Hematopoietic multipotent progenitor cell treated with erythropoietin and hydrocortisone succinate and interleukin-3 and kit ligand, for 15 days (in vitro differentiated cells): Measurements from ENCODE around the gene DNM1L.

Source experiments
- DNase-seq: peaks from one replicate; pipeline ENCODE4 v3.0.0-alpha.2; 2015; ENCODE audit warnings: low spot score

The DNM1L gene

GRCh38 chr12:32756476-32757066 is 77.5 kb downstream of the DNM1L start:
- DNase-seq, result no peak

DNA sequence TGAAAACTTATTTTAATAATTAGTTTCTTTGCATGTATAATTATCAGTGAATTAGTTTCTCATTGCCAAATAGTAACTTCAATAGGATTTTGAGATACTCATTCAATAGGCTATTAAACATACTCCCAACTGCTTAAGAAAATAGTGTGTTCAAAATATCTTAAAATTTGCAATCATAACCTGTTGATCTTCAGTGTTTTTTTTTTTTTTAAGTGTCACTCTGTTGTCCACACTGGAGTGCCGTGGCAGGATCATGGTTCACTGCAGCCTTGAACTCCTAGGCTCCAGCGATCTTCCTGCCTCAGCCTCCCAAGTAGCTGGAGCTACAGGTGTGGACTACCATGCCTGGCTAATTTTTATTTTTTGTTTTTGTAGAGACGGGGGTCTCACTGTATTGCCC is 78.1 kb downstream of the DNM1L start:
- no peak for DNase-seq

DNA sequence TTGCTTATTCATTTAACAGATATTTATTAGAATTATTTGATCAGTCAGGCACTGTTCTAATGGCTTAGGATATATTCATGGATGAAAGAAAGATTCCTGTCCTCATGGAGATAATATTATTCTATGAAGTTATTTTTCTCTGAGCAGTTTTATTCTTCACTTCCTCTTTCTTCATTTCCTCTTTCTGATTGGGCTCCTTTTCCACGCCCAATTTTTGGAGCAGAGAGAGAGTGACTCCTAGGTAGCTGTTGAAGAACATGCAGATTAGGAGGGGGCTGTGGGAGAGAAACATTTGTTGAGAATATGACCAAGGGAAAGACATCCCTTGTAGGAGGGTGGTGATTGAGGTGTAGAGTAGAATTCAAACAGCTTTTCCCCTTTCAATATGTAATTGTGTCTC is 82.6 kb downstream of the DNM1L start:
- DNase-seq, result no peak

GRCh38 chr12:32765906-32766305 is 86.8 kb downstream of the DNM1L start:
- no peak for DNase-seq

DNA sequence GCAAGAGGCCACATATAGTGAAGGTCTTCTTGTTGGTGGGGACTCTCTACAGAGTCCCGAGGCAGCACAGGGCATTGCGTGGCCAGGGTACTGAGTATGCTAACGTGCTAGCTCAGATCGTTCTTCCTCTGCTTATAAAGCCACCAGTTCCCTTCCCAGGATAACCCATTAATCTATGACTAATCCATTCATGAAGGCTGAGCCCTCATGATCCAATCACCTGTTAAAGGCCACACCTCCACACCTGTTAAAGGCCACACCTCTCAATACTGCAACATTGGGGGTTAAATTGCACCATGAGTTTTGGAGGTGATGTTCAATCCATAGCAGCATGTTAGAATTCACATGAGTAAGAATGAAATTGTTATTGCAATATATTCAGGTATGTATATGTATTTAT is 89.4 kb downstream of the DNM1L start:
- DNase-seq, result no peak

- DNase-seq, result no peak
These were observed 91.0 kb downstream of the DNM1L start for GRCh38 chr12:32770141-32770540.

DNA sequence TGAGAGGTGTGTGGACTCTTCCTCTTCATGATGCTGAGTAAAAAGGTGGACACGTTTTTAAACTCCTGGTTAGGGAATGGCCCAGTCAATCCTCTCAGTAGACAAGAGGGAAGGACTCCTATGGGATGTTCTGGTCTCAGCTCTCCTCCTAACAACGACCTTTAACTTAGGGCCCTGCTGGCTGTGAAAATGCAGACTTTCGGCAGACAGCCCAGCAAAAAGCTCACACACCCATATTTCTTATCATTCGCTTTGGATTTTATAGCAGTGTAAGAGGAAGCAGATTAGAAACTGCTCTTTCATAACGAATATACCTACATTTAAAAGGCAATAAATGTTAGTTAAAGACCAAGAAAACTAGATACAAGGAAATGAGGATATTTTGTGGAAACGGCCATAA is 94.6 kb downstream of the DNM1L start:
- DNase-seq, result no peak

DNA sequence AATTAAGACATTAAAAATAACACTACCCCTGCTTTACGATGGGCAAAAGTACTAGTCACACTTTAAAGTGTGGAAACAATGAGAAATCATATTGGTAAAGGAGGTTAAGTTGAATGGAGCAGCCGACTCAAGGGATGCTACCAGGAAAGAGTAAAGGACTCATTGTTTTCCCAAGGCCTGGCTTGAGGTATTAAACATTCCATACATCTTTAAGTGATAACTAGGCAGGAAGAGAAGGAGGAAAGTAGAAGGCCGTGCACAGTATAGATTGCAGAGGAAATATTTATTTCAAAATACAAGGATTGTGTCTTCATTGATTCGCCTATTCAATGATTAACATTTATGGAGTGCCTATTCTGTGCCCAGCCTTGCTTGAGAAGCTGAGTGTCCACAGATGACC is 97.2 kb downstream of the DNM1L start:
- no peak for DNase-seq

DNA sequence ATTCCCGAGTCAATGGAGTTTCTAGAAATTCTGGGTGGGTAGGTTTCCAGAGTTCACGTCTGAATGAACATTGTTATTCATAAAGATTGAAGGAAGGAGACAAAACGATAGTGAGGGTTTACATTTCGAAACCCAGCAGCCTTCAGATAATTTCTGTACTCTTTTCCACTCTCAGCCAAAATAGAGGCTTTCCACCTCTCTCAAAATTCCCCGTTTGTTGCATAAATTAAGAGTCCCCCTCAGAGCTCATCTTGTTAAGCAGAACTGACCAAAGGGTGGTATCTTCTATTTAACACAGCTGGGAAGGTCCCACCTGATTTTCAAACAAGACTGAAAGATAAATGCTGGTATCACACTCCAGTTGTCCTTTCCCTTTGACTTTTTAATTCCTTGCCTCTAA is 98.1 kb downstream of the DNM1L start:
- DNase-seq, result no peak

GRCh38 chr12:32777691-32778175 is 98.6 kb downstream of the DNM1L start:
- no peak for DNase-seq

GRCh38 chr12:32780071-32780470 is 101.0 kb downstream of the DNM1L start:
- no peak for DNase-seq

GRCh38 chr12:32783029-32783428 is 103.9 kb downstream of the DNM1L start:
- no peak for DNase-seq

GRCh38 chr12:32785557-32785956 is 106.5 kb downstream of the DNM1L start:
- no peak for DNase-seq

DNA sequence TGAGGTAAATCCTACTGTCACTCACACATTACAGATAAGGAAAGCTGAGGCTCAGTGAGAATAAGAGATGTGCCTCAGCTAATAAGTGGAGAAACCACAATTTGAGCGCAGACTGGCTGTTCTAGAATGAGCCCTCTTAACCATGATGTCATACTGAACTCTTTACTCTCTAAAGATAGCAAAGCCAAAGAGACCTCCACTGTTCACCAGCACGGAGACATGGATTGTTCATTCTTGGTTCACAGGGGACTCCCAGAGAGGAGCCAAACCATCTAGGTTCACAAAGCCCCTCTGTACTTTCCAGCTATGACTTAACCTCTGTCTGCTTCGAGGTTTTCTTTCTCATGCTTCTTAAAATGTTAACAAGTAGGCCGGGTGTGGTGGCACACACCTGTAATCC is 109.3 kb downstream of the DNM1L start:
- no peak for DNase-seq

DNA sequence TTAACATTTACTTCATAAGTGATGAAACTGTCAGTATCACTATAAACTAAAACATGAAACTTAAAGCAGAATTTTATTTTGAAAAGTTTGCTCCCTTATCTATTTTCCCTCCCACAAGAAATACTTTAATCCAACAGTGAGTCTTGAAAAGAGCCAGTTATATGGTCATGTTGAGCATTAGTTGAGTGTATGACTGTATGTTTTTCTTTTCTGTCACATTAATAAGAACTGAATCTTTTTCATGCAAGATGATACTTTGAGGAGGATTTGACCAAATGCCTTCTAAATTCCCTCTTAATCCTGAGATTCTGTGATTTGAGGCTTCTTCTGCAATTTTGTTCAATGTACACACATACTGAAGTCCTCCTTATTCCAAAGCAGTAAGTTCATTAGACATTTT is 110.3 kb downstream of the DNM1L start:
- no peak for DNase-seq

- no peak for DNase-seq
These were observed 110.8 kb downstream of the DNM1L start for GRCh38 chr12:32789916-32790315.

DNA sequence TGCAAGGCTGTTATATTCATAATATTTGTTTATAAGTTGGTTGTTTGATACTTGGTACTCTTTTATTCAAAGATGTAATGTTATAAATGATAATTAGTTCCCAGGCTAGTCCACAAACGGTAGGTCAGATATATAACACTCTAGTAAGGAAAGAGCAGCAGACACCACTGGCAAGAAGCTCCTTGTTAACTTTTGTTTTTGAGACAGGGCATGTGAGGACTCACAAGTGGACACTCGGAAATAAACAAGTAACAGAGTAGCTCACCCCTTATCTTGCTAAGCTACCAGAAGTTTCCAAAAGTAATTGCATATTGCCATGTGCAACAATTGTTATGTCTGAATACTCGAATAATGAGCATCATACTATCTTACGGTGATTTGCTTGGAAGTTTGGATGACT is 115.2 kb downstream of the DNM1L start:
- DNase-seq, result no peak
